HL-60/S4 treated with retinoic acid at 250 ng/mL for 4 days and 3 days (cell line): Measurements from ENCODE around the gene SLC38A3.

Experiments
- in situ Hi-C: fragments of 300-500 bp; cut with MboI; formaldehyde crosslinking; loops from 2 replicates; pipeline ENCODE4 v1.7.0; 2022; ENCODE audit warnings: low sequenced_read_pairs

The SLC38A3 gene

GRCh38 chr3:50204804-50205412 lies at the start of gene SLC38A3:
TSS of gene SLC38A3 (plus strand) at chr3:50205271. CDS start at chr3:50214200, 8,929 bp downstream.
- in situ Hi-C loops: no loop called here

- in situ Hi-C loops: no loop called here
These were observed 49.6 kb upstream of the SLC38A3 start for GRCh38 chr3:50155491-50155878.

- in situ Hi-C loops: no loop called here
These were observed 49.2 kb upstream of the SLC38A3 start for GRCh38 chr3:50155891-50156290.

GRCh38 chr3:50156549-50157493 lies 48.2 kb upstream of the SLC38A3 start:
- in situ Hi-C loops: no loop called here

GRCh38 chr3:50157827-50158529 lies 47.1 kb upstream of the SLC38A3 start:
- in situ Hi-C loops: no loop called here

GRCh38 chr3:50158530-50159146 lies 46.4 kb upstream of the SLC38A3 start:
- in situ Hi-C loops: no loop called here

GRCh38 chr3:50160561-50160983 lies 44.5 kb upstream of the SLC38A3 start:
- in situ Hi-C loops: no loop called here

GRCh38 chr3:50161320-50161719 lies 43.8 kb upstream of the SLC38A3 start:
- in situ Hi-C loops: no loop called here

- in situ Hi-C loops: no loop called here
These were observed 42.8 kb upstream of the SLC38A3 start for GRCh38 chr3:50162034-50162883.

- in situ Hi-C loops: no loop called here
These were observed 41.3 kb upstream of the SLC38A3 start for GRCh38 chr3:50163572-50164455.

- in situ Hi-C loops: no loop called here
These were observed 40.6 kb upstream of the SLC38A3 start for GRCh38 chr3:50164481-50164880.

GRCh38 chr3:50164984-50165909 lies 39.8 kb upstream of the SLC38A3 start:
- in situ Hi-C loops: no loop called here

- in situ Hi-C loops: no loop called here
These were observed 39.0 kb upstream of the SLC38A3 start for GRCh38 chr3:50165910-50166538.

- in situ Hi-C loops: no loop called here
These were observed 38.5 kb upstream of the SLC38A3 start for GRCh38 chr3:50166620-50167019.

GRCh38 chr3:50167069-50167840 lies 37.8 kb upstream of the SLC38A3 start:
- in situ Hi-C loops: no loop called here

- in situ Hi-C loops: no loop called here
These were observed 37.2 kb upstream of the SLC38A3 start for GRCh38 chr3:50167841-50168209.

GRCh38 chr3:50168388-50168787 lies 36.7 kb upstream of the SLC38A3 start:
- in situ Hi-C loops: no loop called here
